Activated naive CD4-positive, alpha-beta T cell treated with anti-CD3 and anti-CD28 coated beads, Interleukin-2, amount 50 U/mL, for 24 hours (primary cell): Measurements from ENCODE around the gene HAX1.
"Not testable (repeated sequence)": the region's sequence is repeated elsewhere in the genome, so short reads cannot be mapped to it uniquely, and the experiment has no call there.

Experiments used
- H3K27ac Mint-ChIP-seq: one replicate; pipeline ENCODE4 v1.8.0; 2021; ENCODE audit warnings: mild to moderate bottlenecking, mixed read lengths
- H3K27me3 Mint-ChIP-seq: one replicate; pipeline ENCODE4 v1.8.0; 2021; ENCODE audit warnings: mixed read lengths
- H3K36me3 Mint-ChIP-seq: one replicate; pipeline ENCODE4 v1.8.0; 2021; ENCODE audit warnings: mixed read lengths
- H3K4me1 Mint-ChIP-seq: one replicate; pipeline ENCODE4 v1.8.0; 2021; ENCODE audit warnings: mixed read lengths
- H3K4me3 Mint-ChIP-seq: one replicate; pipeline ENCODE4 v1.8.0; 2021; ENCODE audit warnings: mild to moderate bottlenecking, mixed read lengths
- H3K9me3 Mint-ChIP-seq: one replicate; pipeline ENCODE4 v1.8.0; 2021; ENCODE audit warnings: mixed read lengths

The HAX1 gene

DNA sequence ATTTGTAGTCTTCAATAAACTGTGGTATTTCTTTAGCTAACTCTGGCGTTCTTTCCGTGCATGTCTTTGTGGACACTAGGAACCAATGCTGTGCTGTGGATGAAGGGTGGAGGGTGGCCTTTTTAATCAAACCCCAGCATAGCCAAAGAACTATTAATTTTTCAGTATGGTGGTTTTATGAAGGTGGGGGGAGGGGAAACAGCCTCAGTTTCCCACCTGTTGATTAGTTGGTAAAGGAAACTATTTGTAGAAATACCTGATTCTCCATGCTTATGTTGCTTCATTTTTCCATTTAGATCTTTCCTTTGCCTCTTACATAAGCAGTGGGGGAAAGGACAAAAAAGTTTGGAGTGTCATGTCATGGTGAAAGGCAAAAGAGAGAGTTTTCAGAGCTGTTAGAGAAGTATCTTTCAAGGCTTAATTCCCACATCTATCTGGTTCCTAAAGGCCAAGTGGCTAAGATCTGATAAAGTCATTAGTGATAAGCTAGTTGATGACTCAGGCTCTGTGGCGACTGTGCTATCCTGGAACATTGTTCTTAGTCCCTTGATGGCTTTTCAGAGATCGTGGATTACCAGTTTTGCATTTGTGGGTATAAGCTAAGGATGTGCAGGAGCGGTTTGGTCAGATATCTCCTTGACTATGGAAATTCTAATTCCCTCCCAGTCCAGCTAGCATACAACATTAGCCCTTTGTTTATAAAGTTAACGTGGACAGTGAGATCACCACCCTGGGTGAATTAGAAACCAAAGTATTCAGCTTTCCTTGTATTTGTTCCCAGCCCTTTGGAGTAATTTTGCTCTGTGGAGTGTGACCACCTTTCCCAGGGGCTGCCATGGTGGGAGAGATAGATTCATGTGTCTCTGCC, 8.7 kb upstream of the HAX1 start:
- Mint-ChIP-seq H3K36me3 (peaks cover 25% of the 10 kb centered on the region), H3K4me1 (peaks cover 54% of the 10 kb centered on the region)

GRCh38 chr1:154264454-154264853, 8.0 kb upstream of the HAX1 start:
- H3K4me3 Mint-ChIP-seq = peak overlapping the region; percentile 35
- H3K27me3 Mint-ChIP-seq = no peaks in the 10 kb centered on the region
- H3K9me3 Mint-ChIP-seq = no peaks in the 10 kb centered on the region
- H3K4me1 Mint-ChIP-seq = peaks cover 54% of the 10 kb centered on the region
- H3K36me3 Mint-ChIP-seq = peaks cover 25% of the 10 kb centered on the region
- H3K27ac Mint-ChIP-seq = peak overlapping the region; percentile 75

More for the DNA sequence above, 8.7 kb upstream of the HAX1 start:
- Mint-ChIP-seq H3K9me3 (no peaks in the 10 kb centered on the region), H3K4me3 (no peak overlapping the region), H3K27ac (peak overlapping the region; percentile 73), H3K27me3 (no peaks in the 10 kb centered on the region)

DNA sequence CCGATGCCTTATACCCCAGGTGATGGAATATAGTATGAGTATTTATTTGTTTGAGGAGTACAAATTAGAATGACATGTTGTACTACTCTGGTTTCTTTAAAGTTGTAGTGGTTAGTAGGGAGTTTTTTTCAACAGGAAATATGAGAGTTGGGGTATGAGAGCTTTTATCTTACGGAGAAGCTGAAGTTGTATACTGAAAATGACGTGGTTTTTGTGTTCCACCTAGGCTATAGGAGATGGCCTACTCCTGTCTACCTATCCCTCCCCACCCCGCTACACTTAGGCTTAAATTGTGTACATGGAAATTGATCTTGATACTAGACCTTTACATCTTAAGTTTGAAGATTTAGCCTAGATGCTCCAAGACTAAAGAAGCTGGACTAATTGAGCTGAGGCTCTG, 6.8 kb upstream of the HAX1 start:
- peak overlapping the region; percentile 6 for H3K4me3 Mint-ChIP-seq
- H3K27me3 Mint-ChIP-seq = no peaks in the 10 kb centered on the region
- no peaks in the 10 kb centered on the region for H3K9me3 Mint-ChIP-seq
- H3K27ac Mint-ChIP-seq = peak overlapping the region; percentile 89
- H3K36me3 Mint-ChIP-seq = peaks cover 19% of the 10 kb centered on the region
- H3K4me1 Mint-ChIP-seq = peaks cover 54% of the 10 kb centered on the region

GRCh38 chr1:154270833-154271232, 1.6 kb upstream of the HAX1 start:
- H3K36me3 Mint-ChIP-seq = peaks cover 22% of the 10 kb centered on the region
- H3K4me3 Mint-ChIP-seq = peak overlapping the region; percentile 63
- H3K27me3 Mint-ChIP-seq = no peaks in the 10 kb centered on the region
- peak overlapping the region; percentile 90 for H3K27ac Mint-ChIP-seq
- H3K9me3 Mint-ChIP-seq = no peaks in the 10 kb centered on the region
- H3K4me1 Mint-ChIP-seq = peaks cover 50% of the 10 kb centered on the region

- Mint-ChIP-seq H3K36me3 (peaks cover 22% of the 10 kb centered on the region), H3K27ac (peak overlapping the region; percentile 99), H3K4me1 (peaks cover 40% of the 10 kb centered on the region), H3K9me3 (no peaks in the 10 kb centered on the region), H3K4me3 (peak overlapping the region; percentile 94), H3K27me3 (no peaks in the 10 kb centered on the region)
Measured at GRCh38 chr1:154272999-154273563, 652 bp downstream of the HAX1 start.

- peaks cover 31% of the 10 kb centered on the region for H3K4me1 Mint-ChIP-seq
- H3K27ac Mint-ChIP-seq = no peak overlapping the region
- H3K36me3 Mint-ChIP-seq = peaks cover 16% of the 10 kb centered on the region
- H3K4me3 Mint-ChIP-seq = no peak overlapping the region
- no peaks in the 10 kb centered on the region for H3K27me3 Mint-ChIP-seq
- no peaks in the 10 kb centered on the region for H3K9me3 Mint-ChIP-seq
Measured at GRCh38 chr1:154276797-154277196, 4.4 kb downstream of the HAX1 start.

GRCh38 chr1:154287591-154287990, 15.2 kb downstream of the HAX1 start:
- not testable (repeated sequence) for H3K4me1 Mint-ChIP-seq, H3K4me3 Mint-ChIP-seq, H3K9me3 Mint-ChIP-seq, H3K27me3 Mint-ChIP-seq, H3K27ac Mint-ChIP-seq, H3K36me3 Mint-ChIP-seq

DNA sequence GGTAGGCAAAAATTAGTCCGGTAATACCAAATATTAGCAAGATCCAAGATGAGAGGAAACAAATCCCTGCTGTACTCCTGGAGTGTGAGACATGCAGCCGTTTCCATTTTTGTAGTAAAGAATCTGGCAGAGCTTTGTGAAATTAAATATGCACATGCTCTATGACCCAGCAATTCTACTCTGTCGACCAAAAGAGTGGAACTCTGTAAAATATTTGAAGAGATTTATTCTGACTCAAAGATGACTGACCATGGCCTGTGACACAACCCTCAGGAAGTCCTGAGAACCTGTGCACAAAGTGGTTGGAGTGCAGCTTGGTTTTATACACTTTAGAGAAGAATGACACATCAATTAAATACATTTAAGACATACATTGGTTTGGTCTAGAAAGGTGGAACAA, 16.2 kb downstream of the HAX1 start:
- Mint-ChIP-seq H3K4me1 (no peaks in the 10 kb centered on the region), H3K36me3 (no peaks in the 10 kb centered on the region), H3K27ac (no peak overlapping the region), H3K9me3 (no peaks in the 10 kb centered on the region), H3K27me3 (no peaks in the 10 kb centered on the region), H3K4me3 (no peak overlapping the region)

- no peaks in the 10 kb centered on the region for H3K27me3 Mint-ChIP-seq
- no peaks in the 10 kb centered on the region for H3K4me1 Mint-ChIP-seq
- no peak overlapping the region for H3K4me3 Mint-ChIP-seq
- peaks cover 5% of the 10 kb centered on the region for H3K9me3 Mint-ChIP-seq
- no peak overlapping the region for H3K27ac Mint-ChIP-seq
- H3K36me3 Mint-ChIP-seq = peaks cover 4% of the 10 kb centered on the region
Measured at GRCh38 chr1:154290921-154291320, 18.5 kb downstream of the HAX1 start.

- H3K9me3 Mint-ChIP-seq = peaks cover 5% of the 10 kb centered on the region
- H3K36me3 Mint-ChIP-seq = peaks cover 4% of the 10 kb centered on the region
- H3K4me1 Mint-ChIP-seq = no peaks in the 10 kb centered on the region
- no peak overlapping the region for H3K4me3 Mint-ChIP-seq
- H3K27me3 Mint-ChIP-seq = no peaks in the 10 kb centered on the region
- H3K27ac Mint-ChIP-seq = no peak overlapping the region
Measured at GRCh38 chr1:154295408-154296235, 23.2 kb downstream of the HAX1 start.

GRCh38 chr1:154301582-154301981, 29.2 kb downstream of the HAX1 start:
- Mint-ChIP-seq H3K9me3 (no peaks in the 10 kb centered on the region), H3K4me3 (no peak overlapping the region), H3K4me1 (no peaks in the 10 kb centered on the region), H3K36me3 (no peaks in the 10 kb centered on the region), H3K27me3 (no peaks in the 10 kb centered on the region), H3K27ac (no peak overlapping the region)

- no peaks in the 10 kb centered on the region for H3K27me3 Mint-ChIP-seq
- H3K4me1 Mint-ChIP-seq = peaks cover 5% of the 10 kb centered on the region
- H3K9me3 Mint-ChIP-seq = no peaks in the 10 kb centered on the region
- no peaks in the 10 kb centered on the region for H3K36me3 Mint-ChIP-seq
- H3K4me3 Mint-ChIP-seq = no peak overlapping the region
- H3K27ac Mint-ChIP-seq = peak overlapping the region; percentile 63
Measured at GRCh38 chr1:154304664-154305337, 32.4 kb downstream of the HAX1 start.

GRCh38 chr1:154306151-154306550, 33.7 kb downstream of the HAX1 start:
- no peaks in the 10 kb centered on the region for H3K9me3 Mint-ChIP-seq
- H3K27ac Mint-ChIP-seq = no peak overlapping the region
- H3K4me3 Mint-ChIP-seq = no peak overlapping the region
- peaks cover 5% of the 10 kb centered on the region for H3K4me1 Mint-ChIP-seq
- no peaks in the 10 kb centered on the region for H3K27me3 Mint-ChIP-seq
- H3K36me3 Mint-ChIP-seq = no peaks in the 10 kb centered on the region

DNA sequence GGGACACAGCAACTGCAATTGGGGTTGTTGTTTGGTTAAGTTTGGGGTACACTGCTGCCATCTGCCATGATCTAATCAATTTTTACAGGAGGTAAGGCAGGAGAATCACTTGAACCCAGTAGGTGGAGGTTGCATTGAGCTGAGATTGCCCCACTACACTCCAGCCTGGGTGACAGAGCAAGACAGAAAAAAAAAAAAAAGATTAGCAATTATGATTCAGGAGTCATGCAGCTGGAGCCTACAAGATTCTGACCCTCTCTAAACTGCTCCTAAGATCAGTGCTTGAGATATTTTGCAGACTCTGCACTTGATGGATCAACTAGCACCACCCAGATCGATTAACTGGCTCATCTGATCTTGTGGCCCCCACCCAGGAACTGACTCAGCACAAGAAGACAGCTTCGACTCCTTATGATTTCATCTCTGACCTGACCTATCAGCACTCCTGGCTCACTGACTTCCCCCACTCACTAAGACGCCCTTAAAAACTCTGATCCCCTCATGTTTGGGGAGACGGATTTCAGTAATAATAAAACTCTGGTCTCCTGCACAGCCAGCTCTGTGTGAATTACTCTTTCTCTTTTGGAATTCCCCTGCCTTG, 35.3 kb downstream of the HAX1 start:
- H3K4me1 Mint-ChIP-seq, H3K36me3 Mint-ChIP-seq, H3K4me3 Mint-ChIP-seq, H3K27ac Mint-ChIP-seq, H3K27me3 Mint-ChIP-seq, H3K9me3 Mint-ChIP-seq: not testable (repeated sequence)

GRCh38 chr1:154309136-154309535, 36.7 kb downstream of the HAX1 start:
- not testable (repeated sequence) for H3K27me3 Mint-ChIP-seq, H3K27ac Mint-ChIP-seq, H3K4me1 Mint-ChIP-seq, H3K9me3 Mint-ChIP-seq, H3K36me3 Mint-ChIP-seq, H3K4me3 Mint-ChIP-seq
